ENCODE data around the gene KCNK5. TPM values are rescaled to one million over a fixed set of nuclear protein-coding genes. Genes with fewer than 3 reads are reported as not detected.

Gene KCNK5
- total and polyA plus RNA-seq, 11 donors = 0.08 to 2.1 (median 0.27) TPM

DNA sequence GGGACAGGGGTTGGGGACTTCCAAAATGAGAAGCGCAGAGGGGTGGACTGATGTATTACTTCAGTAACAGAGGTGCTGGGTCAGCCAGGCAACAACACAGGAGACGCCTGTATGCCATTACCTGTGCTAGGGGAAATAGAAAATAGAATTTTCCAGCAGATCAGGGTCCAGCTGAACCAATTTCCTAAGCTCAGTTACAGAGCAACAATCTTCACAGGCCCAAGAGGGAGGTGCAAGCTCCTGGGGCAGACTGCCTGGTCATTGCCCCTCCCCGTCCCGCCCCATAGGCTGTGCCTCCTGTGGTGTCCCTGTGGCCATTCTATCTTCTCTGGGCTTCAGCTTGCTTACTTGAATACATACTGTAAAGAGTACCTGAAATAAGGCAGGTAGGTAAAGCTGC is 3.7 kb downstream of the KCNK5 start:
- WGBS, 4 donors = 69 to 82% (median 77%) methylated on average over 4 of the region's 4 CpGs
- no peak for TF ChIP-seq POLR2A (IDR thresholded peaks at IDR 0.05)
- TF ChIP-seq, protein P1, sequence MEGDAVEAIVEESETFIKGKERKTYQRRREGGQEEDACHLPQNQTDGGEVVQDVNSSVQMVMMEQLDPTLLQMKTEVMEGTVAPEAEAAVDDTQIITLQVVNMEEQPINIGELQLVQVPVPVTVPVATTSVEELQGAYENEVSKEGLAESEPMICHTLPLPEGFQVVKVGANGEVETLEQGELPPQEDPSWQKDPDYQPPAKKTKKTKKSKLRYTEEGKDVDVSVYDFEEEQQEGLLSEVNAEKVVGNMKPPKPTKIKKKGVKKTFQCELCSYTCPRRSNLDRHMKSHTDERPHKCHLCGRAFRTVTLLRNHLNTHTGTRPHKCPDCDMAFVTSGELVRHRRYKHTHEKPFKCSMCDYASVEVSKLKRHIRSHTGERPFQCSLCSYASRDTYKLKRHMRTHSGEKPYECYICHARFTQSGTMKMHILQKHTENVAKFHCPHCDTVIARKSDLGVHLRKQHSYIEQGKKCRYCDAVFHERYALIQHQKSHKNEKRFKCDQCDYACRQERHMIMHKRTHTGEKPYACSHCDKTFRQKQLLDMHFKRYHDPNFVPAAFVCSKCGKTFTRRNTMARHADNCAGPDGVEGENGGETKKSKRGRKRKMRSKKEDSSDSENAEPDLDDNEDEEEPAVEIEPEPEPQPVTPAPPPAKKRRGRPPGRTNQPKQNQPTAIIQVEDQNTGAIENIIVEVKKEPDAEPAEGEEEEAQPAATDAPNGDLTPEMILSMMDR (IDR thresholded peaks at IDR 0.05) = no peak

DNA sequence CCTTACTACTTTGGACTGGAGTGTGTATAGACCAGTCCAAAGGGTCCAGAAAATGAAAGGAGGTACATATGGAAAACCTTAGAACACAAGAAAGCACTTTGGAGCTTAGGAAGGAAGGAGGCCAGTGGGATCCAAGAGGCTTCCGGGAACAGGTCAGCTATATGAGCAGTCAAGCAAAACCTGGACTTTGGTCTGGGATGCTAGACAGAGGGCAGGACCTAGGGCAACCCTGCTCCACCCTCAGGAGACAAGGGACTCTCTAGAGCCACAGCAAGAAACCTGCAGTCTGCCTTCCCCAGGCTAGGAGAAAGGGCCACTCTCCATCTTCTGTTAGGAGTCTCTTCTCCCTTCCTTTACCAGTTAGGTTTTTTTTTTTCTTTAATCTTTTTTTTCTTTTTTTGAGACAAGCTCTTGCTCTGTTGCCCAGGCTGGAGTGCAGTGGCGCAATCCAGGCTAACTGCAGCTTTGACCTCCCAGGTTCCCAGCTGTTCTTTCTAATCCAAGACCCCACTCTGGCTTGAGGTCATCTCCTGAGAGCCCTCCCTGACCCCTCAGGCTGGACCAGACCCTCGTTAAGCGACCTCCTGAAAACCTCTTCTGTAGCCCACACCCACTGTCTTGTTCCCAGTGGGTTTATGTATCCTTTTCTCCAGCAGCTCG is 4.6 kb downstream of the KCNK5 start:
- H3K4me3 ChIP-seq = no peak overlapping the region
- no peak for ATAC-seq
- 64 to 76% (median 71%) methylated on average over 5 of the region's 5 CpGs for WGBS, 4 donors
- H3K27me3 ChIP-seq = peaks cover 15 to 52% (median 26%) of the 10 kb centered on the region in 9 donors
- no peaks in the 10 kb centered on the region for H3K9me3 ChIP-seq
- no peak for DNase-seq
- intact Hi-C loops (cut with DNase I) = no loop called here
- H3K36me3 ChIP-seq = no peaks in the 10 kb centered on the region
- no peak overlapping the region for H3K27ac ChIP-seq
- H3K4me1 ChIP-seq = peaks cover 0 to 27% (median 9%) of the 10 kb centered on the region in 12 donors
- TF ChIP-seq POLR2A (IDR thresholded peaks at IDR 0.05) = no peak
- TF ChIP-seq, protein P1 (IDR thresholded peaks at IDR 0.05) = no peak

More for the DNA sequence above, 3.7 kb downstream of the KCNK5 start:
- ATAC-seq = no peak
- Histone ChIP-seq H3K4me1 (peaks cover 0 to 30% (median 9%) of the 10 kb centered on the region in 12 donors), H3K27ac (no peak overlapping the region), H3K36me3 (no peaks in the 10 kb centered on the region), H3K27me3 (peaks cover 16 to 56% (median 28%) of the 10 kb centered on the region in 9 donors), H3K4me3 (no peak overlapping the region), H3K9me3 (no peaks in the 10 kb centered on the region)
- peak in 1 of 5 donors; percentile 7 for DNase-seq
- intact Hi-C loops (cut with DNase I) = no loop called here

DNA sequence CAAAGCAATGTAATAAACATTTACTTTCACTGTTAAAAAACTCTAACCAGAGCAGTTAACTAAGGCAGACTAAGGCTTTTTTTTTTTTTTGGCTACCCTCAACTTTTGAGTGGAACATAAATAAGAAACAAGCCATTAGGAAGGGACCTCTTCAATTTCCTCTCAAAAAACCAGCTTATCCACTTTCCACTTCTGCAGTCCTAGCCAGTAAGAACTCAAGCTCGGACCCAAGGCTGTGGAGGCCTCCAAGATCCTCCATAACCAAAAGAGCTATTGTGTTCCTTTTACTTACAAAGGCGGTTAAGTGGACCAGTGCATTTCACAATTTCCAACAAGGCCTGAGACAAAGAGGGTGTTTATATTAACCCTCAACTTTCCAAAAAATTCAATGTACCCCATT is 5.3 kb downstream of the KCNK5 start:
- Histone ChIP-seq H3K36me3 (no peaks in the 10 kb centered on the region), H3K4me1 (peaks cover 0 to 21% (median 3%) of the 10 kb centered on the region in 12 donors), H3K4me3 (no peak overlapping the region), H3K27me3 (peaks cover 9 to 46% (median 20%) of the 10 kb centered on the region in 9 donors), H3K9me3 (no peaks in the 10 kb centered on the region), H3K27ac (no peak overlapping the region)
- ATAC-seq (no peak), DNase-seq (no peak)
- intact Hi-C loops (cut with DNase I) = no loop called here
- no peak for TF ChIP-seq POLR2A (IDR thresholded peaks at IDR 0.05)
- TF ChIP-seq, protein P1 (IDR thresholded peaks at IDR 0.05) = no peak
- WGBS, 4 donors = 62 to 78% (median 74%) methylated on average over 2 of the region's 2 CpGs

DNA sequence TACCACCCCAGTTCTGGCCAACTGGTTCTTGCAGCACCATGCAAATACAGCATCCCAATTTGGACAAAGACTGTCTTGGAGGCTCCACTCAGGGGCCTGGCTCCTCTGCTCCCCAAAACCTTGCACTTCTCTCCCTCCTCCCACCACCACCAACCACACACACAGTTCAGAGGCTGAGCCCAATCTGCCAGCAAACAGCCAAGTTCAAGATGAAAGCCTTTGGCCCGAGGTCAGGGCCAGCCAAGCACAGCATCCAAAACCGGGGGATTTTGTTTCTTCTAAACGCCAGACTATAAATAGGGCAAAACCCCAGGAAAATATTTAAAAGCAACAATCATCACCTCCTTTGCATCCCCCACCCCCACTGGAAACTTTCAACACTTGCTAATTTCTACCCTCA is 5.7 kb downstream of the KCNK5 start:
- intact Hi-C loops (cut with DNase I) = no loop called here
- no peaks in the 10 kb centered on the region for H3K36me3 ChIP-seq
- peaks cover 0 to 16% (median 0%) of the 10 kb centered on the region in 12 donors for H3K4me1 ChIP-seq
- ATAC-seq (no peak), DNase-seq (peak in 1 of 5 donors; percentile 18)
- peaks cover 9 to 41% (median 15%) of the 10 kb centered on the region in 9 donors for H3K27me3 ChIP-seq
- TF ChIP-seq, protein P1 (IDR thresholded peaks at IDR 0.05) = no peak
- TF ChIP-seq POLR2A (IDR thresholded peaks at IDR 0.05) = no peak
- 50 to 76% (median 65%) methylated on average over 3 of the region's 3 CpGs for WGBS, 4 donors
- no peak overlapping the region for H3K27ac ChIP-seq
- H3K4me3 ChIP-seq = no peak overlapping the region
- H3K9me3 ChIP-seq = no peaks in the 10 kb centered on the region
